Inflammatory macrophage treated with lipopolysaccharide for 4 hours (primary cell): ENCODE results near the gene TMIGD3.

Source experiments
- DNase-seq: peaks from one replicate; pipeline ENCODE4 v3.0.0-alpha.2; 2020

TMIGD3 gene

GRCh38 chr1:111507411-111508201 is 4.2 kb upstream of the TMIGD3 start:
- DNase-seq: peak; percentile 97

GRCh38 chr1:111506561-111506960 is 3.1 kb upstream of the TMIGD3 start:
- no peak for DNase-seq

GRCh38 chr1:111505641-111506119 is 2.2 kb upstream of the TMIGD3 start:
- DNase-seq: peak; percentile 83

GRCh38 chr1:111504097-111504496 is 664 bp upstream of the TMIGD3 start:
- DNase-seq: no peak

DNA sequence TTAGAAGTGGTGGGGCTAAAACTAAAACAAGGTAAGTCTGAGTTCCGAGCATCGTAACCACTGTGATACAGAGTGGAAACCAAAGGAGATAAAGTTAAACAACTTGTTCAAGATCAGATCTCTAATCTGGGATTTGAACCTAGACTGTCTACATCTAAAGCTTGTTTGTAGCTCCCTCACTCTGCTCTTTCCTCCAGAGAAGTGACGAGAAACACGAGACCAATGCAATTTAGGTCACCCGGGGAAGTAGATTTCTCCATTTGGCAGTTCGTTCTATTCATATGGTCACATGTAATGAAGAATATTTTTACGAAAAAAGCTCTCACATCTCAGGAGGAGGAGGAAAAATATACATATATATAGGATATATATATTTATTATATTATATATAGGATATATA is 1.8 kb downstream of the TMIGD3 start:
- DNase-seq: no peak

GRCh38 chr1:111499026-111499785 is 4.2 kb downstream of the TMIGD3 start:
- no peak for DNase-seq

DNA sequence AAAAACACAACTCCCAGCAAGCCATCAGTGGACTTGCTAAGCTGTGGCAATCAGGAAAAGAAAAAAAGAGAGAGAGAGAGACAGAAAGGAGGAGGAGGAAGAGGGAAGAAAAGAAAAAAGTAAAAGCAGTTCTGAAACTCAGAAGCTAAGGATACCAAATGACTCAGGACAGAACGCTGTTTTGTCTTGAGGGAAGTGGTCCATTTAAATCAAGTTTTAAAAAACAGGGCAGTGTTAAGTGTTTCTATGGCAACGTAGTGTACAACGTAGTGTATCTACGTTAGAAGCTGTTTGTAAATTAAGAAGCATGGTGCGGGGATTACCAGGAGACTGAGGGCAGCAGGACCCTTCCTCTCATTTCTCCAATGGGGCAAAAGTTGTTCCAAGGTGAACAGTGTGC is 5.8 kb downstream of the TMIGD3 start:
- peak; percentile 68 for DNase-seq

- DNase-seq: peak; percentile 36
These were observed 7.0 kb downstream of the TMIGD3 start for GRCh38 chr1:111496398-111496797.

GRCh38 chr1:111491070-111491469 is 12.4 kb downstream of the TMIGD3 start:
- no peak for DNase-seq

DNA sequence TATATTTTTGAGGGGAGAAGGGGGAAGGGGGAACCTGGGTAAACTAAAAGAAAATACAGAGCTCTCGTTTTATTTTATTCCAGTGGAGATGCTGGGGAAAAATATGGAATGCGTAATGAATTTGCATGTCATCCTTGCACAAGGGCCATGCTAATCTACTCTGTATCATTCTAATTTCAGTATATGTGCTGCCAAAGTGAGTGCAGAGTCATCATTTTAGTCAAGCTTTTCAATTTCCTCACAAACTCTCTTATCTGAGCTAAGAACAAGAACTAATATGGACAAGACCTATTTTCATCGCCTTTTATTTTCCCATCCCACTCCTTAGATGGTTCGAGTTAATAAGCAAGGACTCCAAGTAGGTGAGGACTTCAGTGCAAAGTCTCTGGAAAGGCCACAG is 13.2 kb downstream of the TMIGD3 start:
- no peak for DNase-seq

- peak; percentile 68 for DNase-seq
These were observed 13.8 kb downstream of the TMIGD3 start for GRCh38 chr1:111489604-111490003.

GRCh38 chr1:111488669-111489068 is 14.8 kb downstream of the TMIGD3 start:
- DNase-seq: no peak

GRCh38 chr1:111487133-111487532 is 16.3 kb downstream of the TMIGD3 start:
- peak; percentile 39 for DNase-seq

- DNase-seq: no peak
These were observed 17.0 kb downstream of the TMIGD3 start for GRCh38 chr1:111486431-111486830.

- DNase-seq: no peak
These were observed 18.9 kb downstream of the TMIGD3 start for GRCh38 chr1:111484391-111485026.

GRCh38 chr1:111483876-111484275 is 19.6 kb downstream of the TMIGD3 start:
- peak; percentile 40 for DNase-seq

- DNase-seq: no peak
These were observed 20.3 kb downstream of the TMIGD3 start for GRCh38 chr1:111483166-111483565.

- peak; percentile 73 for DNase-seq
These were observed 21.8 kb downstream of the TMIGD3 start for GRCh38 chr1:111481387-111482221.

GRCh38 chr1:111480674-111481073 is 22.8 kb downstream of the TMIGD3 start:
- DNase-seq: peak; percentile 56

DNA sequence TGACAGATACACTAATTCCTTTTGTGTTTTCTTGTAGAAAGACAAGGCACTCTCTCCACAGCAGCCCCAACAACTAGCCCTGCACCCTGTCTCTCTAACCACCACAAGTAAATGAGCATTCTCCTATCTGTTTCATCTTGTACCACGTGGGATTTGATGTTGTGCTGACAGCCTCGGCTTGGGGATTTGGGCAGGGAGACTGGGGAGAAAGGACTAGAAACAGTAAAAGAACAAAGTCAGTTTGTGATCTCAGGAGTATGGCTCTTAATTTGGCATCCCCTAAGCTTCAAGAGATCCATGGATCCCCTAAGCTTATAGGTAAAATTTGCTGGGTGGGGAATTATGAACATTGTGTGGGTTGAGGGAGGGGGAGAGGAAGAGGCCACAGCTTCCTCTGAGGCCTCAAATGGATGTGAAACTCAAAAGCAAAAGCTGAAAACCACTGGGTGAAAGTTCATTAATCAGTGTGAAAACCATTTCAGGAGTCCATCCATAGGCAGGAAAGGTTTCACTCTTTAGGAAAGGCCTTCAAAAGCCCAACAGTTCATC is 26.6 kb downstream of the TMIGD3 start:
- DNase-seq: peak; percentile 75

DNA sequence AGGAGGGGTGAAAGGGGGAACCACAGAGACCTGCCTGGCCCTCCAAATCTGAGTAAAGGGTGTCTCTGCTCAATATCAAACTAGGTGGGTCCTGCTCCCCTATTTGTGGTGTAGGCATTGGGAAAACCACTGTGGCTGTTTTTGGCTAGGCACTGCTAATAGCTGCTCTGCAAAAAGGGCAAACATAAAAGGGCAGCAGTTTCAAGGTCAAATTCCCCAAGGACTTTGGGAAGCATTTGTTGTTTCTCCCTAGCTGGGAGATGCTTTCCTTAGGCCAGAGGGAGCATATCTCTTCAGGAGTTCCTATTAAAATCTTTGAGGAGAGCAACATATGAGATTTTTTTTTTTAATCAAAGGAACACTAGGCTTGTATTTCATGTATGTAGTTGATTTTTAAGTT is 27.2 kb downstream of the TMIGD3 start:
- no peak for DNase-seq

DNA sequence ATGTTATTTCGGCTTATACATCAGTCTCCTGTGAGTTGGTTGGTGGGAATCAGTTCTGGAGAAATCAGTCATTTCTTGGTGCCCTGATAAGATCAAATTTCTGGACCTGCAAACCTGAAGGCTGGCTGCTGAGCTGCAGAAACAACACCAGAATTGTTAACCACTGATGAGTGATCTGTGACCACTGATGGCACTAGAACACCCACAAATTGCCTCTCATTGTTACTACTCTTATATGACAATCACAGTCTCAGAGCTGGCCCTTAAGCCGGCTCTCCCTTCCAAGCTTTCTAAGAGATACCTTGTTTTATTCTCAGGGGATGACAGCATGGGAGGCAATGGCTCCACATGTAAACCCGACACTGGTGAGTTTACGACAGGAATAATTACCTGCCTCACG is 27.7 kb downstream of the TMIGD3 start:
- DNase-seq: no peak
